Activated CD4-positive, alpha-beta T cell treated with anti-CD3 and anti-CD28 coated beads, Interleukin-2, amount 10 ng/mL, durations not matched to agents 7 days and 5 days (primary cell): ENCODE measurements around the gene GPR153. TPM values are rescaled to one million over a fixed set of nuclear protein-coding genes. Genes with fewer than 3 reads are reported as not detected.

ENCODE experiments used
- CTCF ChIA-PET: fragments of 350-600 bp; sonication (Branson Sonifier 250); formaldehyde crosslinking; loops from one replicate; lab custom pipeline; 2021; ENCODE audit warnings: antibody characterized with exemption; lab: Charles Lee
- POLR2A ChIA-PET: fragments of 350-600 bp; sonication (Branson Sonifier 250); formaldehyde crosslinking; loops from one replicate; lab custom pipeline; 2021; ENCODE audit warnings: antibody characterized with exemption; lab: Charles Lee
- DNase-seq: peaks from one replicate; pipeline ENCODE4 v3.0.0-alpha.2; 2020
- H3K27ac Mint-ChIP-seq: one replicate; pipeline ENCODE4 v1.8.0; 2021; ENCODE audit warnings: mild to moderate bottlenecking, moderate library complexity, mixed read lengths
- H3K27me3 Mint-ChIP-seq: one replicate; pipeline ENCODE4 v1.8.0; 2021; ENCODE audit warnings: mixed read lengths
- H3K36me3 Mint-ChIP-seq: one replicate; pipeline ENCODE4 v1.8.0; 2021; ENCODE audit warnings: low read depth, mixed read lengths
- H3K4me1 Mint-ChIP-seq: one replicate; pipeline ENCODE4 v1.8.0; 2021; ENCODE audit warnings: mixed read lengths
- H3K4me3 Mint-ChIP-seq: one replicate; pipeline ENCODE4 v1.8.0; 2021; ENCODE audit warnings: mild to moderate bottlenecking, moderate library complexity, mixed read lengths
- H3K9me3 Mint-ChIP-seq: one replicate; pipeline ENCODE4 v1.8.0; 2021; ENCODE audit warnings: mixed read lengths
- total RNA-seq, 2 experiments: library from RNA; stranded (reverse); gene quantifications; one replicate each; pipeline ENCODE4 v1.2.3, GENCODE V29; 2021

GPR153 gene
- total RNA-seq, 2 experiments from 2014 or later: 0.85 to 0.99 TPM

DNA sequence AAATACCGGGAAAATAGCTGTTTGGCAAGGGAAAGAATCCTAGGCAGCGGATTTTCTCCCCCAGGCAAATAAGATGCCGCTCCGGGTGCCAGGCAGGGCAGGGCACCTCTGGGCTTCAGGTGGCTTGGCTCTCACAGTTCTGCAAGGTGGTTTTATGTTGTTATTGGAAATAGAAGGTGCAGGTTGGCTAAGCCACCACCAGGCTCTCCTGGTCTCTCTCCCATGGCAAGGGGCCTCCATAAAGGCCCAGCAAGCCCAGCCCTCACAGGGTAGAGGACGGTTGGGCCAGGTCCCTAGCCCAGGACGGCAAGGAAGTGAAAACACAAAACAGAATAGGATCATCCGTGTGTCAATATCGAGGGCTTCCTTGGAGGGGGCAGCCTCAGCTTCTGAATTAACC lies 37.6 kb upstream of the GPR153 start:
- H3K9me3 Mint-ChIP-seq: no peaks in the 10 kb centered on the region
- H3K27me3 Mint-ChIP-seq: no peaks in the 10 kb centered on the region
- no peak for DNase-seq
- peaks cover 6% of the 10 kb centered on the region for H3K4me1 Mint-ChIP-seq
- ChIA-PET POLR2A (no interaction called here), CTCF (interaction anchor here (0.8 kb wide), 1 partner anchor 12 kb away, joined by 3 read pairs; no protein-coding TSS in a partner anchor)
- H3K36me3 Mint-ChIP-seq: peaks cover 6% of the 10 kb centered on the region
- H3K4me3 Mint-ChIP-seq: no peak overlapping the region
- H3K27ac Mint-ChIP-seq: no peak overlapping the region

DNA sequence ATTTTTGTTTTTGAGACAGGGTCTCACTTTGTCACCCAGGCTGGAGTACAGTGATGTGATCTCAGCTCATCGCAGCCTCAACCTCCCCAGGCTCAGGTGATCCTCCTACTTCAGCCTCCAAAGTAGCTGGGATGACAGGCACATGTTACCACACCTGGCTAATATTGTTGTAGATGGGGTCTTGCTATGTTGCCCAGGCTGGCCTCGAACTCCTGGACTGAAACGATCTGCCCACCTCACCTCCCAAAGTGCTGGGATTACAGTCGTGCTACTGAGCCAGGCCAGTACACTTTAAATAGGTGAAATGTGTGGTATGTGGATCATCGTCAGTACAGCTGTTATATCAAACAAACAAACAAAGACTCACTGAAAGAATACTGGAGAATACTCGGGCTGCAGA lies 35.0 kb upstream of the GPR153 start:
- Mint-ChIP-seq H3K9me3 (no peaks in the 10 kb centered on the region), H3K27me3 (no peaks in the 10 kb centered on the region), H3K4me1 (peaks cover 6% of the 10 kb centered on the region), H3K27ac (no peak overlapping the region), H3K4me3 (no peak overlapping the region), H3K36me3 (peaks cover 14% of the 10 kb centered on the region)
- CTCF ChIA-PET: no interaction called here
- POLR2A ChIA-PET: interaction anchor here (0.6 kb wide), 1 partner anchor 102 kb away, joined by 3 read pairs; no protein-coding TSS in a partner anchor
- DNase-seq: no peak

DNA sequence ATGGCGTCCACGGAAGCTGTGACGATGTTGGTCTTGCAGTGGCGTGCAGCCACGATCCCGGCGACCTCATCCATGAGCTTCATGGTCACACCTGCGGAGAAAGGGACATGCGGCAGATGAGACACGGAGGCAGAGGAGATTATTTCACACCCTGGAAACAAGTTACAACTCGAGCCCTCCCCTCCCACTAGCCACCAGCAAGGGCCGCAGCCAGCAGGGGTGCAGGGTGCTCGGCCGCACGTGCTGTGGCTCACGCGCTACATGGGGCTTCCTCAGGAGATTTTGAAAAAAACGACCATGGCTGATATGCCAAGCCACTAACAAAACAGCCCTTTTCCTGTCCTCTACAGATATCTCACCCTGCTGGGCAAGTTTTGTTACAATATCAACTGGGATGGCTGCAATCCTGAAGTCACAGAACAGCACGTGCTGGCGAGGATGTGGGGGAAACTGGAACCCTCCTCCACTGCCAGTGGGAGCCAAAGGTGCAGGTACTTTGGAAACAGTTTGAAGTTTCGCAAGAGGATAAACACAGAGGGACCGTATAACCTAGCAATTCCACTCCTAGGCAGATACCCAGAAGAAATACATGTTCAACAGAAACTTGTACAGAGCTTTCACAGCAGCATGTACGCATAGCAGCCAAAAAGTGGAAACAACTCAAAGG lies 34.1 kb upstream of the GPR153 start:
- CTCF ChIA-PET: no interaction called here
- no peak for DNase-seq
- H3K4me3 Mint-ChIP-seq: no peak overlapping the region

DNA sequence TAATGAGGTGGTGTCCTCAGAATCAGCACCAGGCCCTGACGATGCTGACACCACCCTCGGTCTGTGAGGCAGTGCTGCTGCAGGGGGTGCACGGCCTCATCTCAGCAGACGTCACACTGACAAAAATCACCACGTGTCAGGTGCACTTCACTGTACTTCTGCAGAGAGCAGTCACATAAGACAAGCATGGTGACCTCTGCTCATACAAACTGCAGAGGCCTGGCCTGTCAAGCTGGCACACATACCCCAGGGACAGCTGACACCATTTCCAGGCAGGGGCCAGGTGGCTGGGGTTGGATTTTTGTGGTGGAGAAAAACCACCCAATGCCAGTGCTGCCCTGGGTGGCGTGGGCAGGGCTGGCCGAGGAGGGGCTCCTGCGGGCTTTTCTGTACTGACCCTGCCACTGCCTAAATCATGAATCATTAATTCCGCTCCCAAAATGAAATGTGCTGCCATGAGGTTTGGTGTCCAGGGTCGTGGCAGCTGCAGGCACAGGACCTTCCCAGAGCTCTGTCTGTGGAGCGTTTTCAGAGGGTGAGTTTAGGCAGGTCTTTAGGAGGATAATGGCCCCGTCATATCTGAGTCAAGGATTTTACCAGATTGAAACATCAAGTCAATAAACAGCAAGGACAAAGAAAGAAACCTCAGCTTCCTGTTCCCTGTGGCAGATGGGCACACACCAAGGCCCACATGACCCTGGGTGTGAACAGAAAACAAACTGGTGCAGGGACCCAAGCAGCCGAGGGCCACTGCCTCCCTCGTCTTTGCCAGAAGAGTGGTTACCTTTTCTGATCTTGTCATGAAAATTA lies 33.4 kb upstream of the GPR153 start:
- no peak for DNase-seq
- peaks cover 6% of the 10 kb centered on the region for H3K4me1 Mint-ChIP-seq

More for the DNA sequence above, 34.1 kb upstream of the GPR153 start:
- H3K36me3 Mint-ChIP-seq: peaks cover 14% of the 10 kb centered on the region
- no peak overlapping the region for H3K27ac Mint-ChIP-seq
- H3K27me3 Mint-ChIP-seq: no peaks in the 10 kb centered on the region
- H3K4me1 Mint-ChIP-seq: peaks cover 6% of the 10 kb centered on the region
- POLR2A ChIA-PET: no interaction called here
- no peaks in the 10 kb centered on the region for H3K9me3 Mint-ChIP-seq

DNA sequence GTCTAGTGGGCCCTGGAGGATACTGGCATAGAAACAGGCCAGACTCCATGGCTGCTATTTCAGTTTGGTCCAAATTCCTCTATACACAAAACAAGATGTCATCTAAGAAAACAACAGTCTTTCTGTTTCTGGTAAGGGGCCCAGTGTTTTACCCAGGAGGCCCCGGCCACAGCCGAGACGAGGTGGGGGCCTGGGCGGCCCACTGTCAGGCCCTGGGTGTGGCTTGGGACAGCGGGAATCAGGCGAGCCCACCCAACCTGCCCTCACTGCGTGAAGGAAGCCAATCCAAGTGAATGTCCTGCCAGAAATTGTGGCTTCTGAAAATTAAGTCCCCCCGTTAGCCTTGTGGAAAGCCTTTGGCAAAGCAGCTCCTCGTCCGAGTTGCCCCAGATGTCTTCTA lies 31.2 kb upstream of the GPR153 start:
- Mint-ChIP-seq H3K9me3 (no peaks in the 10 kb centered on the region), H3K27ac (peak overlapping the region; percentile 17), H3K4me3 (no peak overlapping the region), H3K27me3 (no peaks in the 10 kb centered on the region), H3K4me1 (peaks cover 6% of the 10 kb centered on the region), H3K36me3 (peaks cover 14% of the 10 kb centered on the region)
- ChIA-PET POLR2A (no interaction called here), CTCF (no interaction called here)
- no peak for DNase-seq

More for the DNA sequence above, 33.4 kb upstream of the GPR153 start:
- Mint-ChIP-seq H3K4me3 (no peak overlapping the region), H3K36me3 (peaks cover 14% of the 10 kb centered on the region), H3K27me3 (no peaks in the 10 kb centered on the region), H3K27ac (peak overlapping the region; percentile 62), H3K9me3 (no peaks in the 10 kb centered on the region)
- ChIA-PET CTCF (no interaction called here), POLR2A (no interaction called here)

DNA sequence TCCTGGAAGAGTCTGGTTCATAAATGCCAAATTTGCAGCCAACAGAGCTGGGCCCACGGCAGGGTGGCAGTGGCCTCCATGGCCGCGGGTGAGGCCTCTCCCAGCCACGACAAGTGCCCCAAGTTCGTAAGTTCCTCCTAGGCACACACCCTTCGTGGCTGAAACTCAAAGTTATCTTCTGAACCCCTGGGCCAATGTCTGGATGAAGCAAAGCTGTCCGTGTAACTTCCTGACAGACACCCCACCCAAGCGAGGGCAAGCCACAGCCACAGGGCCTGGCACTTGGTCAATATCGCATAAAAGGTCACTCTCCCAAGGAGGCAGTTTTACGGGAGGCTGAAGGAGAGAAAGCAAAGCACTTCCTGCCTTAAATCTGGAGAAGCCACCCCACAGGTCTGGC lies 27.8 kb upstream of the GPR153 start:
- no peak overlapping the region for H3K27ac Mint-ChIP-seq
- no peaks in the 10 kb centered on the region for H3K9me3 Mint-ChIP-seq
- ChIA-PET CTCF (no interaction called here), POLR2A (no interaction called here)
- H3K4me3 Mint-ChIP-seq: no peak overlapping the region
- H3K4me1 Mint-ChIP-seq: no peaks in the 10 kb centered on the region
- no peak for DNase-seq
- no peaks in the 10 kb centered on the region for H3K27me3 Mint-ChIP-seq
- peaks cover 9% of the 10 kb centered on the region for H3K36me3 Mint-ChIP-seq

DNA sequence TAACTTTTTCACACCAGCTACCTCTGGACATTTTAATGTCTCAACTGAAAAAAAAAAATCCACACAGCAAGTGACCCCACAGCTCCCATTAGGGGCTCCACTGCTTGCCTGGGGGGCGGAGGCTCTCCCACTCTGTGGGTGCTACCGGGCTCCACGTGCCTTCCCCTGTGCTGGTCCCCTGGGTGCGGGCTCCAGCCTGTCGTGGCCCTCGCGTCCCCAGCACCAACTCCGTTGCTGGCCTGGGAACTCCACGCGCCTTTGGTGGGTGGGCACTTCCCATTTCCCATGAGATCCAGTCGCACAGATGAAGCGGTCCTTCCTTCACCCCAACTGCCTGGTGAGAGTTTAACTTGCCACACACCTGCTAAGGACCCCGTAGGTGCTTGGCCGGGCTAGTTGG lies 27.1 kb upstream of the GPR153 start:
- Mint-ChIP-seq H3K4me3 (no peak overlapping the region), H3K36me3 (peaks cover 3% of the 10 kb centered on the region), H3K9me3 (no peaks in the 10 kb centered on the region), H3K27ac (no peak overlapping the region), H3K27me3 (no peaks in the 10 kb centered on the region), H3K4me1 (no peaks in the 10 kb centered on the region)
- POLR2A ChIA-PET: no interaction called here
- CTCF ChIA-PET: interaction anchor here (0.6 to 1.0 kb wide), 4 partner anchors 23 to 893 kb away, joined by 3 read pairs; no protein-coding TSS in a partner anchor
- DNase-seq: no peak

DNA sequence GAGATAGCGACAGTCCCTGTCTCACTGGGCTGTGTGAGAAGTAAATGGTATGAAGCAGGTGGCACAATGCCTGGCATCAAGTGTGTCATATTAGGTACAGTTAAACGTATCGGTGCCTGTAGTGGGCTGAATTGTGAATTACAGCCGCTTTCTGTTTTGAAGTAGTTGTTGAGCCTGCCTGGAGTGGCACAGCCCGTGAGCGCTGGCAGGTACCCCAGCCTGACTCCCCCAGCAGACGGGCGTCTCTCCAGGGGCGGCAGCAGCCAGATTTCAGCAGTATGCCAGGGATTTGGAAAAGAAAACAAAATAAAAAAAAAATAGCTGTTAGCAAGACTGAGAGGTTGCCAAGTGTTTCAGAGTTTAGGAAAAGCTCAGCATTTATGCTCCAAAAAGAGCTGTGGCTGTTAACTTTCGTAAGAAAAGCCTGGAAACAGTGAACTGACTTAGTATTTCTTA lies 26.6 kb upstream of the GPR153 start:
- DNase-seq: no peak
- no peak overlapping the region for H3K27ac Mint-ChIP-seq
- H3K4me3 Mint-ChIP-seq: no peak overlapping the region
- no peaks in the 10 kb centered on the region for H3K27me3 Mint-ChIP-seq
- H3K36me3 Mint-ChIP-seq: peaks cover 2% of the 10 kb centered on the region
- ChIA-PET CTCF (interaction anchor here (0.6 to 1.1 kb wide), 5 partner anchors 12 to 324 kb away, joined by 3 to 4 read pairs (median 3); no protein-coding TSS in a partner anchor), POLR2A (interaction anchor here (0.7 kb wide), 1 partner anchor 82 kb away, joined by 5 read pairs; no protein-coding TSS in a partner anchor)
- no peaks in the 10 kb centered on the region for H3K9me3 Mint-ChIP-seq
- no peaks in the 10 kb centered on the region for H3K4me1 Mint-ChIP-seq

DNA sequence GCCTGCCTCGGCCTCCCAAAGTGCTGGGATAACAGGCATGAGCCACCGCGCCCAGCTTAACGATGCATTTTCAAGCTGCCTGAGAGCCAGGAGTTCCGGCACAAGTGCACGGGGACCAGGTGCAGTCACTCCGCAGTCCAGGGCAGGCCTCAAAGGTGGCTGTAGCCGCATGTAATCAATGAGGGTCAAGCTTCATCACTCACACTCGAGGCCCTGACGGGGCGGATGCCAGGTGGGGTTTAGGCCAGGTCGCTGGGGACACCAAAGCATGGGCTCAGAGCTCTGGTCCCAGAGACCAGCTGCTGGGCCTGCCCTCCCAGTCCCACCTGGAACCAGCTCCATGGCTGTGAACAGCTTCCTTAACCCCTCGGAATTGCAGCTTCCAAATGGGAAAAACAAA lies 26.1 kb upstream of the GPR153 start:
- CTCF ChIA-PET: interaction anchor here (0.6 to 1.1 kb wide), 4 partner anchors 12 to 325 kb away, joined by 3 to 4 read pairs (median 3); no protein-coding TSS in a partner anchor
- no peak overlapping the region for H3K27ac Mint-ChIP-seq
- DNase-seq: no peak
- H3K27me3 Mint-ChIP-seq: no peaks in the 10 kb centered on the region
- no peaks in the 10 kb centered on the region for H3K36me3 Mint-ChIP-seq
- no peaks in the 10 kb centered on the region for H3K4me1 Mint-ChIP-seq
- H3K4me3 Mint-ChIP-seq: no peak overlapping the region
- POLR2A ChIA-PET: interaction anchor here (0.7 kb wide), 1 partner anchor 82 kb away, joined by 5 read pairs; no protein-coding TSS in a partner anchor
- no peaks in the 10 kb centered on the region for H3K9me3 Mint-ChIP-seq

DNA sequence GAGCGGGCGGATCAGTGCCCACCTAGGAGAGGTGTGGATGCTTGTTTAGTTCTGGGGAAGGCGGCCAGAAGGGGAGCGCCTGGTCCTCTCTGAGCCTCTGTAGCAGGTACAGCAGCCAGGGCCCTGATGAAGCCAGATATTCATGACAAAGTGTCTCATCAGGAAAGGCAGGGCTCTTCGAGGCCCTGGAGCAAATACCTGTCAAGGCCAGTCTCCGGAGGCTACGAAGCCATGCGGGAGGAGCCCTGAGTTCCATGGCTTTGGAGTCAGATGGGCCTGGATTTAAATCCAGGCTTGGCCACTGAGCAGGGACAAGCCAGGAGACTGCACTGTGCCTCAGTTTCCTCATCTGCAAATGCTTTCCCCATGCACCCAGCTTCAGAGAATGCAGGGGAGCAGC lies 25.4 kb upstream of the GPR153 start:
- no peaks in the 10 kb centered on the region for H3K36me3 Mint-ChIP-seq
- CTCF ChIA-PET: no interaction called here

DNA sequence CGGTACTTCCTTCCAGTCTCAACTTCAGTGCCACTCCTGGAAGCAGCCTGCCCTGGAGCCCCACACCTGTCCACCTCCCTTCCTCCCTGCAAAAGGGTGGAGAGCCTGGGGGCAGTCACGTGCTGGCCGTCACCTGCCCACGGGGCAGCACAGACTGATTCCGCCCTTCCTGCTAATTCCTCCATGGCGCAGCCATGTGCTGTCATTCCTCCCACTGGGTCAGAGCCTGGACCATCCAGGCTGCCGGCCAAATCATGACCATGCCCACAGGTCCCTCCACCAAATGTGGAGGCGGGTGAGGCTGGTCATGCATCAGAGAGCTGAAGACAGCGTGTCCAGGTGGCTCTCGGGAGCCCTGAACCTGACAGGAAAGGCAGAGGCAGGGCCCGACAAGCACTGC lies 24.4 kb upstream of the GPR153 start:
- ChIA-PET CTCF (no interaction called here), POLR2A (no interaction called here)
- DNase-seq: no peak
- H3K4me1 Mint-ChIP-seq: no peaks in the 10 kb centered on the region
- H3K36me3 Mint-ChIP-seq: no peaks in the 10 kb centered on the region
- H3K27ac Mint-ChIP-seq: no peak overlapping the region
- no peak overlapping the region for H3K4me3 Mint-ChIP-seq
- no peaks in the 10 kb centered on the region for H3K27me3 Mint-ChIP-seq
- no peaks in the 10 kb centered on the region for H3K9me3 Mint-ChIP-seq

More for the DNA sequence above, 25.4 kb upstream of the GPR153 start:
- no peaks in the 10 kb centered on the region for H3K27me3 Mint-ChIP-seq
- DNase-seq: no peak
- no peaks in the 10 kb centered on the region for H3K4me1 Mint-ChIP-seq
- H3K4me3 Mint-ChIP-seq: no peak overlapping the region
- no peaks in the 10 kb centered on the region for H3K9me3 Mint-ChIP-seq
- POLR2A ChIA-PET: no interaction called here
- H3K27ac Mint-ChIP-seq: no peak overlapping the region

DNA sequence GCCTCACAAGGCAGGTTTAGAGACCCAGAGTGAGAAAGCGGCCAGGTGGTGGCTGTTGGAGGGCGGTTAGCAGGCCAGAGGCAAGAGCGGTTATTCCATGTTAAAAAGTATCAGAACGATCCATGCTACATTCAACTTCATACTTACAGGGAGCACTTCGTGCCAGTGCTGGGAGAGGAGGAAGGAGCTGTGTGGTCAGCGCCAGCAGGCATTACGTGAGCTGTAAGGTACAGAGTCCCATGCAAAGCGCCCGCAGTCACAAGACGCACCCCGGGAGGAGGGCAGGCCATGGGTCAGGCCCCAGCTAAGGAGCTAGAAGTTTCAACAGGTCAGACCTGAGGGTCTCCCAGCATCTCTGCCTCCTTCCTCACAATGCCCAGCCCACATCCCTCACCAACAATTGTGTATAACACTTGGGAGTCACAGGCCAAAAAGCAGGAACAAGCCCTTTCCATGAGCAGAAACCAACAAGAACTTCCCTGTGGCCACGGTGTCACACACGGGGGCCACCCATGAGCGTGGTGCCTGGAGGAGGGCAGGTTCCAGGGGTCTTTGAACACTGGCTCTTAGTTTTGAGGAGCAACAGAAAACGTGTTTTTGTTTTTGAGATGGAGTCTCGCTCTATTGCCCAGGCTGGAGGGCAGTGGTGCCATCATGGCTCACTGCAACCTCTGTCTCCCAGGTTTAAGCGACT lies 21.8 kb upstream of the GPR153 start:
- DNase-seq: no peak
- Mint-ChIP-seq H3K27me3 (no peaks in the 10 kb centered on the region), H3K36me3 (no peaks in the 10 kb centered on the region), H3K4me3 (no peak overlapping the region), H3K9me3 (no peaks in the 10 kb centered on the region), H3K4me1 (no peaks in the 10 kb centered on the region), H3K27ac (peak overlapping the region; percentile 19)
- POLR2A ChIA-PET: no interaction called here
- CTCF ChIA-PET: no interaction called here
